ENCODE data around the gene TYW3. TPM values are rescaled to one million over a fixed set of nuclear protein-coding genes. Genes with fewer than 3 reads are reported as not detected.

TYW3 gene
- total and polyA plus RNA-seq, 2 of the 13 experiments (the other 11 are each of a cell fraction or from before 2014, with no cell fraction given): 17.6 to 45.8 TPM

- TF ChIP-seq ZNF407 (CRISPR knock-in tag; IDR thresholded peaks at IDR 0.05; ENCODE audit: not compliant biosample characterization) (no peak), SPEN (CRISPR knock-in tag; IDR thresholded peaks at IDR 0.05; ENCODE audit: low read depth) (peak; percentile 86), SUZ12 (IDR thresholded peaks at IDR 0.05; ENCODE audit: low read depth, low read length) (no peak), ZNF710 (CRISPR knock-in tag; IDR thresholded peaks at IDR 0.05; ENCODE audit: borderline replicate concordance) (peak; percentile 59; the same call in 1 of the 2 replicates), NRL (CRISPR knock-in tag; IDR thresholded peaks at IDR 0.05; ENCODE audit: borderline replicate concordance) (peak; percentile 85; the same call in 1 of the 2 replicates), AFF4 (CRISPR knock-in tag; IDR thresholded peaks at IDR 0.05) (no peak), SNAPC5 (CRISPR knock-in tag; IDR thresholded peaks at IDR 0.05; ENCODE audit: borderline replicate concordance) (no peak), ZNF556 (CRISPR knock-in tag; IDR thresholded peaks at IDR 0.05; ENCODE audit: borderline replicate concordance) (no peak), MNT (IDR thresholded peaks at IDR 0.05) (no peak), SCMH1 (CRISPR knock-in tag; IDR thresholded peaks at IDR 0.05; ENCODE audit: borderline replicate concordance) (no peak), MXD3 (CRISPR knock-in tag; IDR thresholded peaks at IDR 0.05) (peak; percentile 78)
These were observed at the start of gene TYW3, which contains the start of gene CRYZ (continued) for GRCh38 chr1:74732960-74733603.

Data from HepG2 (cell line).